Peyer's patch (tissue), 4 donors: Measurements from ENCODE around the gene ATP6V0A1.
"Not testable (repeated sequence)": the region's sequence is repeated elsewhere in the genome, so short reads cannot be mapped to it uniquely, and the experiment has no call there.

Experiments used
- POLR2A ChIP-seq, 2 donors: fragments of 450-650 bp; IDR thresholded peaks; one replicate each; pipeline ENCODE4 v1.5.1; 2017; ENCODE audit warnings: antibody characterized with exemption in 2 of 2, mild to moderate bottlenecking in 2 of 2, moderate library complexity in 2 of 2
- TF ChIP-seq, protein P1 (sequence below), 6 experiments: fragments of 450-650 bp in 4 of 6; fragments of 200-600 bp in 2 of 6; sonication (generic) in 1 of 6; IDR thresholded peaks; one replicate each; pipeline ENCODE4 v1.5.1; 2017 to 2019; ENCODE audit warnings: antibody characterized with exemption in 6 of 6, mild to moderate bottlenecking in 3 of 6, moderate library complexity in 1 of 6

DNA sequence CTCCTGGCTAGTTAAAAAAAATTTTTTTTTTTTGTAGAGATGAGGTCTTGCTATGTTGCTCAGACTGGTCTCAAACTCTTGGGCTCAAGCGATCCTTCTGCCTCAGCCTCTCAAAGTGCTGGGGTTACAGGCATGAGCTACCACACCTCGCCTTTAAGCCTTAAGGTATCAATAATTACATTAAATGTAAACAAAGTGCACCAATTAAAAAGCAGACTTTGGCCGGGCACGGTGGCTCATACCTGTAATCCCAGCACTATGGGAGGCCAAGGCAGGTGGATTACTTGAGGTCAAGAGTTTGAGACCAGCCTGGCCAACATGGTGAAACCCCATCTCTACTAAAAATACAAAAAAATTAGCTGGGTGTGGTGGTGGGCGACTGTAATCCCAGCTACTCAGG, 7.4 kb upstream of the ATP6V0A1 start:
- TF ChIP-seq, protein P1, sequence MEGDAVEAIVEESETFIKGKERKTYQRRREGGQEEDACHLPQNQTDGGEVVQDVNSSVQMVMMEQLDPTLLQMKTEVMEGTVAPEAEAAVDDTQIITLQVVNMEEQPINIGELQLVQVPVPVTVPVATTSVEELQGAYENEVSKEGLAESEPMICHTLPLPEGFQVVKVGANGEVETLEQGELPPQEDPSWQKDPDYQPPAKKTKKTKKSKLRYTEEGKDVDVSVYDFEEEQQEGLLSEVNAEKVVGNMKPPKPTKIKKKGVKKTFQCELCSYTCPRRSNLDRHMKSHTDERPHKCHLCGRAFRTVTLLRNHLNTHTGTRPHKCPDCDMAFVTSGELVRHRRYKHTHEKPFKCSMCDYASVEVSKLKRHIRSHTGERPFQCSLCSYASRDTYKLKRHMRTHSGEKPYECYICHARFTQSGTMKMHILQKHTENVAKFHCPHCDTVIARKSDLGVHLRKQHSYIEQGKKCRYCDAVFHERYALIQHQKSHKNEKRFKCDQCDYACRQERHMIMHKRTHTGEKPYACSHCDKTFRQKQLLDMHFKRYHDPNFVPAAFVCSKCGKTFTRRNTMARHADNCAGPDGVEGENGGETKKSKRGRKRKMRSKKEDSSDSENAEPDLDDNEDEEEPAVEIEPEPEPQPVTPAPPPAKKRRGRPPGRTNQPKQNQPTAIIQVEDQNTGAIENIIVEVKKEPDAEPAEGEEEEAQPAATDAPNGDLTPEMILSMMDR (IDR thresholded peaks at IDR 0.05) = not testable (repeated sequence)
- TF ChIP-seq POLR2A (IDR thresholded peaks at IDR 0.05) = not testable (repeated sequence)
